Nephron progenitor cell (in vitro differentiated cells): ENCODE data around the gene ANK2.
"Not testable (repeated sequence)": the region's sequence is repeated elsewhere in the genome, so short reads cannot be mapped to it uniquely, and the experiment has no call there.

Source experiments
- DNase-seq: peaks from one replicate; pipeline ENCODE4 v3.0.0; 2021
- H3K27ac Mint-ChIP-seq: 2 replicates; pipeline ENCODE4 v1.8.0; 2021; ENCODE audit warnings: mild to moderate bottlenecking, moderate library complexity, mixed read lengths
- H3K27me3 Mint-ChIP-seq: 2 replicates; pipeline ENCODE4 v1.8.0; 2021; ENCODE audit warnings: mild to moderate bottlenecking, low read depth, mixed read lengths; ENCODE audit not compliant: poor library complexity
- H3K36me3 Mint-ChIP-seq: 2 replicates; pipeline ENCODE4 v1.8.0; 2021; ENCODE audit warnings: low read depth, mixed read lengths
- H3K4me1 Mint-ChIP-seq: 2 replicates; pipeline ENCODE4 v1.8.0; 2021; ENCODE audit warnings: mixed read lengths
- H3K4me3 Mint-ChIP-seq: 2 replicates; pipeline ENCODE4 v1.8.0; 2021; ENCODE audit warnings: mild to moderate bottlenecking, moderate library complexity, mixed read lengths
- H3K9me3 Mint-ChIP-seq: 2 replicates; pipeline ENCODE4 v1.8.0; 2021; ENCODE audit warnings: mild to moderate bottlenecking, moderate library complexity, mixed read lengths
- TF ChIP-seq, protein P1 (sequence below): fragments of 200-600 bp; sonication (generic); IDR thresholded peaks from 2 replicates; pipeline ENCODE4 v1.5.0; 2021; ENCODE audit warnings: antibody characterized with exemption

The ANK2 gene

DNA sequence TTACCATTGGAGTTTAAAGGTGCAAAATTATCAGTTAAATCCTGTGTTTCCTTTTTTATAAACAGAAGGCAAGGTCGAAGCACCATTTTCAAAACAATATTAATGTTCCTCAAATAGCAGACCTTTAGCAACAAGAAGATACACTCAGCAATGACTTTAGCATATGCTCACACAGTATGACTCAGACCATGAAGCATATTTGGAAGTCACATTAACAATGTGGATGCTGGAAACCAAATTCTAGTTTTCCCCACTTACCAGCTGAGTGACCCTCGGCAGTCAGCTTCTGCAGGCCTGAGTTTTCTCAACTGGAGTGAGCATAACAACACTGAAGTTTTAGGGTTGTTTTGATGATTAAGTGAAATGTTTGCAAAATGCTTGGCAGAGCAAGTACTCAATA, 130.5 kb downstream of the ANK2 start:
- Mint-ChIP-seq H3K9me3 (no peaks in the 10 kb centered on the region), H3K36me3 (no peaks in the 10 kb centered on the region), H3K4me3 (no peak overlapping the region), H3K4me1 (no peaks in the 10 kb centered on the region), H3K27ac (no peak overlapping the region), H3K27me3 (no peaks in the 10 kb centered on the region)
- no peak for DNase-seq
- TF ChIP-seq, protein P1, sequence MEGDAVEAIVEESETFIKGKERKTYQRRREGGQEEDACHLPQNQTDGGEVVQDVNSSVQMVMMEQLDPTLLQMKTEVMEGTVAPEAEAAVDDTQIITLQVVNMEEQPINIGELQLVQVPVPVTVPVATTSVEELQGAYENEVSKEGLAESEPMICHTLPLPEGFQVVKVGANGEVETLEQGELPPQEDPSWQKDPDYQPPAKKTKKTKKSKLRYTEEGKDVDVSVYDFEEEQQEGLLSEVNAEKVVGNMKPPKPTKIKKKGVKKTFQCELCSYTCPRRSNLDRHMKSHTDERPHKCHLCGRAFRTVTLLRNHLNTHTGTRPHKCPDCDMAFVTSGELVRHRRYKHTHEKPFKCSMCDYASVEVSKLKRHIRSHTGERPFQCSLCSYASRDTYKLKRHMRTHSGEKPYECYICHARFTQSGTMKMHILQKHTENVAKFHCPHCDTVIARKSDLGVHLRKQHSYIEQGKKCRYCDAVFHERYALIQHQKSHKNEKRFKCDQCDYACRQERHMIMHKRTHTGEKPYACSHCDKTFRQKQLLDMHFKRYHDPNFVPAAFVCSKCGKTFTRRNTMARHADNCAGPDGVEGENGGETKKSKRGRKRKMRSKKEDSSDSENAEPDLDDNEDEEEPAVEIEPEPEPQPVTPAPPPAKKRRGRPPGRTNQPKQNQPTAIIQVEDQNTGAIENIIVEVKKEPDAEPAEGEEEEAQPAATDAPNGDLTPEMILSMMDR: no peak

DNA sequence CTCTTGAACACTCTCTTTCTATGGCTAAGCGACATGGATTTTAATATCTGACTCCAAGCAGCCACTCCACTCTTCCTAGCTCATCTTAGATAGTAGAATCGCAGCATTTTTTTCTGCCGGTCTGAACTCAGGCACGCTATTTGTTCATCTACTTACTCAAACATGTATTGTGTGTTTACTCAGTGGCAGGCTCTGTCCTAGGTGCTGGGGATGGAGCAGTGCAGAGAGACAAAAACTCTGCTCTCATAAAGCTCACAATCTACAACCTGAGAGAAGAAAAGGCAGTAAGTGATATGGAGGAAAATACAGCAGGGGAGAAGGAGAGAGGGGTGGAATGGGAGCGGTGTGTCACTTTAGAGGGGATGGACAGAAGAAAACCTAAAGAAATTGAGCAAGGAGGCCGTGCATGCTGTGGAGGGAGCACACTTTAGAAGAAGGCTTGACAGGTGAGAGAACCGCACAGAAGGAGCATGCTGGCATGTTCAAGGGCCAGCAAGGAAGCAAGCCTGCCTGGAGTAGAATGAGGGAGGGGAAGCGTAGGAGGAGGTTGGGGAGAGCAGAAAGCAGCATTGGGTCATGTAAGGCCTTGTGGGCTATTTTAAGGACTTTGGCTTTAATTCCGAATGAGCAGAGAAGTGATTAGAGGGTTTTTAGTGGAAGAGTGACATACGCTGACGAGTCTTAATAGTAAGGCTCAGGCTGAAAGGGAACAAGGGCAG, 132.0 kb downstream of the ANK2 start:
- no peak overlapping the region for H3K27ac Mint-ChIP-seq
- TF ChIP-seq, protein P1: no peak
- peaks cover 10% of the 10 kb centered on the region for H3K4me1 Mint-ChIP-seq
- no peak for DNase-seq
- H3K36me3 Mint-ChIP-seq: no peaks in the 10 kb centered on the region
- H3K9me3 Mint-ChIP-seq: no peaks in the 10 kb centered on the region
- H3K4me3 Mint-ChIP-seq: no peak overlapping the region
- no peaks in the 10 kb centered on the region for H3K27me3 Mint-ChIP-seq

DNA sequence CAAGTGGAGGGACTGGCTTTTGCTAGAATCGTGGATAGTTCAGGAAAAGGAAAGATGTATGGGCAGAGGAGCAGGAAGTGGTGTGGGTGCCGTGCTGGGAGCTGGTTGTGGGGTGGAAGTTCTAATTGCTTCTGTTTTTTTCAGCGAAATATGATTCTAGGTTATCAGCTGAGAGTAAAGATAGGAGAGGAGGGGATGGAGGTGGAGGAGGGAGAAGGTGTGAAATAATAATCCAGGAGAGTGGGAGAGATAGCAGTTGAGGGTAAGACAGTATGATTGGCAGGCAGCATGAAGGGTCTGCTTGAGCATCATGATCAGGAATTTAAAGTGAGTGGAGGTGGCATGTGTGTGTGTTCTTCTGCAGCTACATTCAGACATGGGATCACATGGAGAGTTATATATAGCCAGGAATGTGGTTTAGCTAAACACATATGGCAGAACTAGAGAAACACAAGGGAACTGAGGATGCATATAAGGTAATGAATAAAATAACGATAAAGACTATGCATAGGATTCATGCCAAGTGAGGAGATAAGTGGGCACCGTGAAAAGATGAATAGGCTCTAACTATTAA, 133.7 kb downstream of the ANK2 start:
- no peak for DNase-seq
- peaks cover 23% of the 10 kb centered on the region for H3K4me1 Mint-ChIP-seq
- H3K36me3 Mint-ChIP-seq: no peaks in the 10 kb centered on the region
- H3K27me3 Mint-ChIP-seq: no peaks in the 10 kb centered on the region
- no peak overlapping the region for H3K27ac Mint-ChIP-seq
- no peaks in the 10 kb centered on the region for H3K9me3 Mint-ChIP-seq
- TF ChIP-seq, protein P1: no peak
- H3K4me3 Mint-ChIP-seq: no peak overlapping the region

DNA sequence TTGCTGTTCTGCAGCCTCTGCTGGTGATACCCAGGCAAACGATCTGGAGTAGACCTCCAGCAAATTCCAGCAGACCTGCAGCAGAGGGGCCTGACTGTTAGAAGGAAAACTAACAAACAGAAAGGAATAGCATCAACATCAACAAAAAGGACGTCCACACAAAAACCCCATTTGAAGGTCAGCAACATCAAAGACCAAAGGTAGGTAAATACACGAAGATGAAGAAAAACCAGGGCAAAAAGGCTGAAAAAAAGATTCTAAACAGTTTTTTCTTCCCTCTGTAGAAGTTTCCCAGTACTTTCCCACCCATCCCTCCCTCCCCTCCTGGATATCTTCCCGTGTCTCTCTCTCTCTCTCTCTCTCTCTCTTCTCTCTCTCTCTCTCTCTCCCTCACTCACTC, 136.8 kb downstream of the ANK2 start:
- peaks cover 32% of the 10 kb centered on the region for H3K4me1 Mint-ChIP-seq
- H3K27ac Mint-ChIP-seq: peak overlapping the region; percentile 94

DNA sequence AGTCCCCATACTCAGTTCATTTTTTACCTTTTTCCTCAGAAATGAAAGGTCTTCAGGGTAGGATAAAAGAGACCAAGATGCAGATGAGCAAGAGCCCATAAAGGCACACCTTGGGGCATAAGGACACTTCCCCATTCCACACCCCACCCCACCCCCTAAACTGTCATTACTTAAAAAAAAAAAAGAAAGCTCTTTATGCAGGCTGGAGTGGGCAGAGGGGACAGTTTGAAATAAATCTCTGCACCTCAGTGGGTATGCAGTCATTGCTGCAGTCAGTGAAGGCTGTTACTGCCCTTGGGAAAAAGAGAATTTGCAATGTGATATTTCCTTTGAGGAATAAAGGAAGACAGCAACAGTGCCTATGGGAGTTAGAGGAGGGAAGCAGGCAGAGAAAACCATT, 137.5 kb downstream of the ANK2 start:
- H3K4me1 Mint-ChIP-seq: peaks cover 32% of the 10 kb centered on the region
- H3K4me3 Mint-ChIP-seq: peak overlapping the region; percentile 44
- peaks cover 4% of the 10 kb centered on the region for H3K27me3 Mint-ChIP-seq
- H3K36me3 Mint-ChIP-seq: no peaks in the 10 kb centered on the region
- DNase-seq: peak; percentile 9
- TF ChIP-seq, protein P1: no peak
- no peaks in the 10 kb centered on the region for H3K9me3 Mint-ChIP-seq
- H3K27ac Mint-ChIP-seq: peak overlapping the region; percentile 94

More for the DNA sequence above, 136.8 kb downstream of the ANK2 start:
- H3K27me3 Mint-ChIP-seq, H3K9me3 Mint-ChIP-seq, H3K4me3 Mint-ChIP-seq, H3K36me3 Mint-ChIP-seq, DNase-seq: not testable (repeated sequence)

DNA sequence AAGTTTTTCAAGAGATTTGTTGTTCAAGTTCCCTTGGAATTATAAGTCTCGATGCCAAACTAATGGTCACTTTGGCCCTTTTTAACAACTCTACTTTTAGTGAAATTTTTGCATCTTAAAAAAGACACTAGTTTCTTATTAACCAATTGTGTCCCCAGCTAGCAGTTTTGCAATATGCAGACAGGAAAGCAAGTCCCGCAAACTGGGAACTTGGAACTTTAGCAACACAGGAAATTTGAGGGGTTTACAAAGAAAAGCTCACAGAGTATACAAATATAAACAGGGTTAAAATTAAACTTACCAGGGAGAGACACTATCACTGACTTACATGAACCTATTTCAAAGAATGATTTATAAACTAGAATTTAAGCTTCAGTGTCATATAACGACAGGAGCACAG, 137.9 kb downstream of the ANK2 start:
- DNase-seq: no peak
- Mint-ChIP-seq H3K4me1 (peaks cover 32% of the 10 kb centered on the region), H3K4me3 (peak overlapping the region; percentile 44), H3K9me3 (no peaks in the 10 kb centered on the region), H3K27me3 (peaks cover 4% of the 10 kb centered on the region), H3K36me3 (no peaks in the 10 kb centered on the region), H3K27ac (peak overlapping the region; percentile 94)
- TF ChIP-seq, protein P1: no peak
